Sigmoid colon (tissue), 4 donors: ENCODE measurements around the gene KIF4A.

Experiments
- CTCF ChIP-seq, 4 experiments: fragments of 450-650 bp in 3 of 4; fragments of 200-600 bp in 1 of 4; IDR thresholded peaks; one replicate each; pipeline ENCODE4 v1.5.1; 2016 to 2019; ENCODE audit warnings: antibody characterized with exemption in 4 of 4, mild to moderate bottlenecking in 3 of 4, moderate library complexity in 2 of 4
- EP300 ChIP-seq, 4 donors: sonication (generic); formaldehyde crosslinking; IDR thresholded peaks; one replicate each; pipeline ENCODE4 v1.6.1; 2017; ENCODE audit warnings: antibody characterized with exemption in 4 of 4
- POLR2A ChIP-seq, 2 donors: fragments of 450-650 bp; IDR thresholded peaks; one replicate each; pipeline ENCODE4 v1.6.1; 2016; ENCODE audit warnings: antibody characterized with exemption in 2 of 2, mild to moderate bottlenecking in 2 of 2, moderate library complexity in 2 of 2
- POLR2AphosphoS5 ChIP-seq, 4 donors: sonication (generic); formaldehyde crosslinking; IDR thresholded peaks; one replicate each; pipeline ENCODE4 v1.6.1; 2017; ENCODE audit warnings: antibody characterized with exemption in 4 of 4

- TF ChIP-seq CTCF (IDR thresholded peaks at IDR 0.05) (no peak), POLR2AphosphoS5 (IDR thresholded peaks at IDR 0.05) (no peak), POLR2A (IDR thresholded peaks at IDR 0.05) (no peak), EP300 (IDR thresholded peaks at IDR 0.05) (no peak)
These were observed 121.0 kb downstream of the KIF4A start for GRCh38 chrX:70410921-70411320.
